Measurements from ENCODE around the gene CCDC50.

The CCDC50 gene

GRCh38 chr3:191320316-191320715 is 8.9 kb upstream of the CCDC50 start:
- TF ChIP-seq ZFX (IDR thresholded peaks at IDR 0.05), result no peak
- no peak for TF ChIP-seq CTCF (conservative IDR thresholded peaks at IDR 0.05)
- peak overlapping the region; percentile 11; the same call in 1 of the 2 replicates for H3K27ac ChIP-seq

DNA sequence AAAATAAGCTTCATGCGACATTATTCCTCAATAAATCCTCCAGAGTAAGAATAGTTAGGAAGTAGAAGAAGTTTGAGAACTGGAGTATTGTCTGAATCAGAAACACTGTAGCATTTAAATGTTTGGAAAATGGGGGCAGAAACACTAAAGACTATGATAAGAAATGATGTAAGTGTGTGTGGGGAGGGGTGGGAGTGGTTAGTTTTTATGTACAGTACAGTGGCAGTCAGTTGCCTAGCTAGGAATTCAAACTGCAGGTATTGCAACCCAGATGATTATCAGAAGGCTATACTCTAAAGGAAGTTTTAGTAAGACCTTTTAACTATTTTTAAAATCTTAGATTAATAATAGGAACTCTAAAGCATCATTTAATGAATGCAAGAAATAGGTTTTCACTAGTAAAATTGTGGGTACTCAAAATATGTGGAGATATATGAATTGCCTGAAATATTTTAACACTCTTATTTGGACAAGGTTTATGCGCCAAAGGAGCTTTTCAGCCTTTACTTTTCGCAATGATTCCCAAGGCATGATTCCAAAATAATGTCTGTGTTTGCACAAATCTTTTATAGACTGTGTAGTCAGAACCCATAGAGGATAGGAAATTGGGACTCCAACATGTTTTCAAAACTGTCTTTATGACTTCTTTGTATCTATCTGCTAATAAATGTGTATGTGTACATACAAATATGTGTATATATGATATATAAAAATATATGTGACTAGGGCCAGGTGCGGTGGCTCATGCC is 8.0 kb upstream of the CCDC50 start:
- TF ChIP-seq CTCF (conservative IDR thresholded peaks at IDR 0.05) (no peak), ZFX (IDR thresholded peaks at IDR 0.05) (no peak)
- peak overlapping the region; percentile 63 for H3K27ac ChIP-seq

DNA sequence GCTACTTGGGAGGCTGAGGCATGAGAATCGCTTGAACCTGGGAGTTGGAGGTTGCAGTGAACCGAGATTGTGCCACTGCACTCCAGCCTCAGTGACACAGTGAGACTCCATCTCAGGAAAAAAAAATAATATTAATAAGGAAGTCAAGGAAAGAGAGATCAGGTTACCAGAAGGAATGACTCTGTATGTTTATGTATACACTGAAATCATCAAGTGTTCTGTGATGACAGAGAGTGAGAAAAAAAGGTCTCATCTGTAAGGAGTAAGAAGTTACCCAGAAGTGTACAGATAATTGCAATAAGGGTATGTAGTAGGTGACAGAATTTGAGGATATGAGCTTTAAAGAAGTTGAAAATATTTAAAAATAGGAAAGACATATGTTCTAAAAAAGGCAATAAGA is 4.3 kb upstream of the CCDC50 start:
- no peak for TF ChIP-seq CTCF (conservative IDR thresholded peaks at IDR 0.05)
- no peak for TF ChIP-seq ZFX (IDR thresholded peaks at IDR 0.05)
- H3K27ac ChIP-seq, result no peak overlapping the region

DNA sequence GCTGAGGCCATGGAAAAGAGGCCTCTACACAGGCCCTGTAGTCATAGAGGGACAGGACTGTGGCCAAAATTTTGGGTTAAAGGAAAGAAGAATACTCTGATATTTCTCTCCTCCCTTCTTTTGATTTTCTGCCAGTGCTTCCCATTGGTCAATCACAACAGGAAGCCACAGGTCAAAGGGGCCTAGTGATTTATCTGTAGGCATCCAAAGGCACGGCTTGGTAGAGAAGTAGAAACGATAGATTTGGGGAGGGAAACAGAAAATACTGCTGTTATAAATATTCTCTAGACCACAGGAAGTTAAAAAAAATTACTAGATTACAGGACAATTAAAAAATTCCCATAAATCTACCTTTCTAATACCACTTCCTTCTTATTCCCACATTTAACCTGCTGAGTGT is 1.7 kb upstream of the CCDC50 start:
- TF ChIP-seq ZFX (IDR thresholded peaks at IDR 0.05) (no peak), CTCF (conservative IDR thresholded peaks at IDR 0.05) (no peak)

DNA sequence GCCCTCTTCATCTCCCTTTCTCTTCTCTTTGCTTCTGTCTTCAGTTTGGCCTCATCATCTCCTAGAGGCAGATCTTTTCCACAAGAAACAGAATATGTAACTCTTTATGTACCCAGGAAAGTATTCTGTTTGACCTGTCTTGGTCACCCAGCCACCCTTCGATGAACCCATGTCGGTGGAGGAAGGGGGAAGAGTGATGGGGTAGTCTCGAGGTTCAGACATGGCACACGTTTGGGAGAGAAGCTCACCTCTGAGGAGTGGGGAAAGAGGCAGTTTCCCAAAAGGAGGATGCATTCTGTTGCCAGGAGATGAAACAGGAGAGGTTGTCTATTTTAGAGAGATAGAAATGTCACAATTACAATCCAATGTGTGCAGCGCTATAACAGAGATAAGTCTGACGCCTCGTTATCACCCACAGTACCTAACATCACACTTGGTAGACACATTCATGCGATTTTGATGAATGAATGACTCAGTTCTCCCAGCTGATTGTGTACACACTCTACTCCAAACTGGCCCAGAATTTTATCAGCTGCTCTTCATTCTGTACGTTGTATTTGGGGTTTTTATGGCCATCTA is 722 bp upstream of the CCDC50 start:
- H3K27ac ChIP-seq, result peak overlapping the region; percentile 84
- no peak for TF ChIP-seq ZFX (IDR thresholded peaks at IDR 0.05)
- no peak for TF ChIP-seq CTCF (conservative IDR thresholded peaks at IDR 0.05)

More for the DNA sequence above, 1.7 kb upstream of the CCDC50 start:
- H3K27ac ChIP-seq, result no peak overlapping the region

DNA sequence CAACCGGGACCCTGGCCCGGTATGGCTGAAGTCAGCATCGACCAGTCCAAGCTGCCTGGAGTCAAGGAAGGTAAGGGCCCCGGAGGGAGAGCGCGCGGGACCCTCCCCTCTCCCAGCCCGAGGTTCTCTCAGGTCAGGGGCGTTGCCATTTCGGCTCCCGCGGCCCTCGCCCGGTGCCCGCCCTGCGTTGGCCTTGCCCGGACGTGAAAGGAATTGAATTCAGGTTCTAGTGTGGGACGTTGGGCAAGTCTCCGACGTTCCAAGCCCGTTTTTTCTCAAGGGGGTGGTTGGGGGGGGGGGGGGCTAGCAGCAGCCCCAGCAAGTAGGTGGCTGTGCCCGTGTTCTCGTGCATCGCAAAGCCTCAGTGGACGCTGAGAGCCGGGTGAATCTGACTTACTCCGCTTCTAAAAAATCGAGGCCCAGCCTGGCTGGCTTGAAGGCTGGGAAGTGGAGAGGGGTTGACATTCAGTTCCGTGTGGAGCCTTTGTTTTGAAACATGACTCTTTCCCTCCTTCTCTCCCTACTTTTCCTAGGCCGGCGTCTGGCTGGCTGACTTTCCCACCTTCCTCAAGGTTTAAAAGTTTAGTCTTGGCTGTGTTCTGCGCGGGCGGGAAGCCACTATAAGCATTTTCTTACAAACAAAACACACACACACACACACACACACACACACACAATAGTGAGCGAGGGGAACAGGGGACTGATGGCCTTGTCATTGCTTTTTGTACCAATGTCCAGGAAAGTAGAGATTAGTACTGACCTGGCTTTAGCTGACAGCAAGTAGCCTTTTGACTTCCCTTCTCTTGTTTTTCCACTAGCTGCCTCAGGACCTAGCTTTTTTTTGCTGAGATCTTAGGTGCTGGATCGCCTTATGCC is 698 bp downstream of the CCDC50 start, which contains the start of gene UTS2B:
TSS of gene UTS2B (minus strand) at position 873 of the 876 bp plus-strand sequence. CDS start 48,337 bp downstream, outside the sequence.
- H3K27ac ChIP-seq, result peak within 1 kb of the TSS; percentile 84
- TF ChIP-seq ZFX (IDR thresholded peaks at IDR 0.05) (peak; percentile 80), CTCF (conservative IDR thresholded peaks at IDR 0.05) (no peak)

Measured in C4-2B (cell line).